H1 (cell line): ENCODE results near the gene INIP. TPM values are rescaled to one million over a fixed set of nuclear protein-coding genes. Genes with fewer than 3 reads are reported as not detected.

Experiments
- CTCF ChIA-PET: fragments of 300-600 bp; sonication (Branson Sonifier 250); formaldehyde crosslinking; loops from one replicate; lab custom pipeline; 2021; ENCODE audit not compliant: partially characterized antibody; lab: Charles Lee
- POLR2A ChIA-PET: fragments of 300-600 bp; sonication (Branson Sonifier 250); formaldehyde crosslinking; loops from one replicate; lab custom pipeline; 2021; ENCODE audit warnings: inconsistent platforms; ENCODE audit not compliant: partially characterized antibody; lab: Charles Lee
- DNase-seq, 2 experiments: peaks; one replicate each; pipeline versions ENCODE4 v3.0.0 to v3.0.0-alpha.2; 2010 to 2022; ENCODE audit warnings: low spot score in 2 of 2, low read depth in 1 of 2, mixed read lengths in 1 of 2
- FAIRE-seq: peaks from 2 replicates; lab custom pipeline; 2011; peaks lifted over from hg19 to GRCh38; lab: Jason Lieb, UNC
- H2AFZ ChIP-seq: 2 replicates; pipeline ENCODE4 v1.8.1; 2012; ENCODE audit warnings: low read length, inconsistent platforms
- H2AK5ac ChIP-seq: 2 replicates; pipeline ENCODE4 v1.6.1; 2013; ENCODE audit warnings: low read depth, low read length
- H2BK120ac ChIP-seq: replicated peaks from 2 replicates; pipeline ENCODE3; 2013; ENCODE audit warnings: low read depth, low read length, inconsistent platforms
- H2BK12ac ChIP-seq: 2 replicates; pipeline ENCODE4 v1.6.1; 2013; ENCODE audit warnings: low read depth, low read length
- H2BK15ac ChIP-seq: 2 replicates; pipeline ENCODE4 v1.6.1; 2013; ENCODE audit warnings: low read length
- H2BK20ac ChIP-seq: 2 replicates; pipeline ENCODE4 v1.6.1; 2013; ENCODE audit warnings: low read length
- H2BK5ac ChIP-seq: 2 replicates; pipeline ENCODE4 v1.6.1; 2013; ENCODE audit warnings: low read depth, low read length
- H3K14ac ChIP-seq: 2 replicates; pipeline ENCODE4 v1.6.1; 2013; ENCODE audit warnings: inconsistent platforms; ENCODE audit not compliant: insufficient read length
- H3K18ac ChIP-seq: 2 replicates; pipeline ENCODE4 v1.6.1; 2013; ENCODE audit warnings: low read length; ENCODE audit errors: extremely low read depth
- H3K23ac ChIP-seq: 2 replicates; pipeline ENCODE4 v1.6.1; 2013; ENCODE audit warnings: inconsistent platforms; ENCODE audit not compliant: insufficient read length
- H3K23me2 ChIP-seq: 2 replicates; pipeline ENCODE4 v1.6.1; 2013; ENCODE audit warnings: low read depth, low read length
- H3K27ac ChIP-seq: 2 replicates; pipeline ENCODE4 v1.6.1; 2011; ENCODE audit warnings: low read depth, low read length, inconsistent platforms
- H3K27me3 ChIP-seq, 4 experiments: replicated peaks in 1 of 4; 1 replicate in 1 of 4; 2 replicates in 3 of 4; pipeline versions ENCODE4 v1.6.1 to v1.8.1; 2011 to 2013; ENCODE audit warnings: low read length in 3 of 4, mild to moderate bottlenecking in 3 of 4, inconsistent platforms in 2 of 4, mixed read lengths in 2 of 4, moderate library complexity in 1 of 4; ENCODE audit not compliant: control insufficient read depth in 3 of 4, insufficient read depth in 3 of 4; ENCODE audit errors: extremely low read depth in 1 of 4
- H3K36me3 ChIP-seq, 4 experiments: 2 replicates each; pipeline versions ENCODE4 v1.6.1 to v1.8.1; 2011 to 2013; ENCODE audit warnings: mild to moderate bottlenecking in 4 of 4, low read length in 3 of 4, moderate library complexity in 2 of 4, control low read depth in 1 of 4, inconsistent platforms in 1 of 4; ENCODE audit not compliant: insufficient read depth in 4 of 4, control insufficient read depth in 2 of 4
- H3K4ac ChIP-seq: replicated peaks from 2 replicates; pipeline ENCODE3; 2013; ENCODE audit warnings: low read length, low read depth, mixed read lengths, inconsistent platforms; ENCODE audit not compliant: insufficient read length
- H3K4me1 ChIP-seq, 4 experiments: replicated peaks in 1 of 4; 1 replicate in 1 of 4; 2 replicates in 3 of 4; pipeline versions ENCODE4 v1.6.1 to v1.8.1; 2011 to 2013; ENCODE audit warnings: low read length in 3 of 4, inconsistent platforms in 2 of 4, mixed read lengths in 1 of 4; ENCODE audit not compliant: insufficient read depth in 4 of 4, control insufficient read depth in 3 of 4
- H3K4me2 ChIP-seq, 2 experiments: 2 replicates each; pipeline versions ENCODE4 v1.6.1 to v1.8.1; 2011 to 2013; ENCODE audit warnings: low read depth in 2 of 2, low read length in 2 of 2, control low read depth in 1 of 2, inconsistent platforms in 1 of 2, mild to moderate bottlenecking in 1 of 2; ENCODE audit not compliant: insufficient read depth in 1 of 2
- H3K4me3 ChIP-seq, 4 experiments: fragments of 200-600, 300-600 bp in 1 of 4; sonication (generic), shearing (Covaris generic), sonication (Bioruptor Twin) in 1 of 4; 2 replicates each; pipeline versions ENCODE4 v1.5.1 to v1.8.1; 2011 to 2016; ENCODE audit warnings: low read length in 4 of 4, low read depth in 3 of 4, control low read depth in 2 of 4, inconsistent platforms in 2 of 4, mild to moderate bottlenecking in 2 of 4, mixed read lengths in 1 of 4, moderate library complexity in 1 of 4; ENCODE audit not compliant: insufficient read depth in 2 of 4; ENCODE audit errors: extremely low read depth in 1 of 4
- H3K56ac ChIP-seq: replicated peaks from 2 replicates; pipeline ENCODE3; 2013; ENCODE audit warnings: low read depth, mild to moderate bottlenecking, mixed read lengths, low read length, inconsistent platforms; ENCODE audit not compliant: insufficient read length
- H3K79me1 ChIP-seq: 2 replicates; pipeline ENCODE4 v1.6.1; 2013; ENCODE audit warnings: low read depth, low read length, control low read depth
- H3K79me2 ChIP-seq, 2 experiments: 2 replicates each; pipeline versions ENCODE4 v1.6.1 to v1.8.1; 2012 to 2013; ENCODE audit warnings: low read length in 2 of 2, mild to moderate bottlenecking in 2 of 2, inconsistent platforms in 1 of 2; ENCODE audit not compliant: insufficient read depth in 2 of 2, control insufficient read depth in 1 of 2
- H3K9ac ChIP-seq, 4 experiments: replicated peaks in 1 of 4; 1 replicate in 1 of 4; 2 replicates in 3 of 4; pipeline versions ENCODE4 v1.6.1 to v1.8.1; 2011 to 2013; ENCODE audit warnings: low read depth in 3 of 4, low read length in 3 of 4, control low read depth in 2 of 4, mild to moderate bottlenecking in 2 of 4, moderate library complexity in 2 of 4, inconsistent platforms in 1 of 4; ENCODE audit errors: extremely low read depth in 1 of 4
- H3K9me3 ChIP-seq, 2 experiments: 2 replicates each; pipeline versions ENCODE4 v1.6.1 to v1.8.1; 2012 to 2013; ENCODE audit warnings: mild to moderate bottlenecking in 2 of 2, moderate library complexity in 2 of 2, control low read depth in 1 of 2, inconsistent platforms in 1 of 2, low read depth in 1 of 2, low read length in 1 of 2, mixed read lengths in 1 of 2; ENCODE audit not compliant: insufficient read depth in 2 of 2
- H4K20me1 ChIP-seq, 2 experiments: replicated peaks in 1 of 2; 2 replicates each; pipeline versions ENCODE3 to v1.8.1; 2011 to 2013; ENCODE audit warnings: inconsistent platforms in 2 of 2, low read length in 2 of 2, mild to moderate bottlenecking in 1 of 2; ENCODE audit not compliant: insufficient read depth in 2 of 2, control insufficient read depth in 1 of 2
- H4K5ac ChIP-seq: 2 replicates; pipeline ENCODE4 v1.6.1; 2013; ENCODE audit warnings: low read length, low read depth, mixed read lengths, inconsistent platforms; ENCODE audit not compliant: insufficient read length
- H4K8ac ChIP-seq: 2 replicates; pipeline ENCODE4 v1.8.0; 2013; ENCODE audit warnings: mild to moderate bottlenecking, moderate library complexity, low read length, inconsistent platforms; ENCODE audit not compliant: insufficient read depth; ENCODE audit errors: extremely low read depth
- H4K91ac ChIP-seq: replicated peaks from 2 replicates; pipeline ENCODE3; 2013; ENCODE audit warnings: low read length, mixed read lengths, inconsistent platforms; ENCODE audit not compliant: insufficient read length
- KDM1A ChIP-seq: fragments of 200-600, 300-600 bp; sonication (generic); IDR thresholded peaks from 2 replicates; pipeline ENCODE4 v1.7.1; 2016; ENCODE audit warnings: mild to moderate bottlenecking, low read length, borderline replicate concordance
- NANOG ChIP-seq: IDR thresholded peaks from 2 replicates; pipeline ENCODE4 v1.6.1; 2011; ENCODE audit warnings: low read length, low read depth, mild to moderate bottlenecking, inconsistent platforms; ENCODE audit not compliant: insufficient read depth, poor library complexity, severe bottlenecking
- SP4 ChIP-seq: IDR thresholded peaks from 2 replicates; pipeline ENCODE4 v1.6.1; 2012; ENCODE audit warnings: low read length, inconsistent platforms
- WGBS, 2 experiments: shearing (Covaris generic) in 1 of 2; methylation state at CpG; one replicate each; pipeline versions ENCODE4 v1.1.6 to v1.1.7; 2013 to 2015; ENCODE audit warnings: low lambda C conversion rate in 2 of 2, mixed read lengths in 2 of 2, inconsistent platforms in 1 of 2, low coverage in 1 of 2, missing lambda C conversion rate in 1 of 2; ENCODE audit not compliant: insufficient replicate concordance in 2 of 2, insufficient coverage in 1 of 2, insufficient read length in 1 of 2; ENCODE audit errors: extremely low coverage in 1 of 2, missing lambda C conversion rate in 1 of 2; 5-methylcytosine and 5-hydroxymethylcytosine counted together
- polyA plus RNA-seq, 7 experiments: library from polyadenylated mRNA; depleted of rRNA in 3 of 7; stranded (reverse) in 5 of 7; unstranded in 2 of 7; fragments of >200 nt in 5 of 7; fragments of 200-250 nt in 2 of 7; gene quantifications; 1 replicate in 5 of 7; 2 replicates in 1 of 7; 4 replicates in 1 of 7; pipeline versions ENCODE4 v1.2.1 to v1.2.3, GENCODE V29; 2011 to 2013; ENCODE audit warnings: missing spikeins in 2 of 7, mixed read lengths in 2 of 7
- total RNA-seq: library from RNA; stranded (reverse); fragmentation: NEBNext Ultra II Directional; extraction: Animal tissue kit (Norgen Biotek cat#: 25700); gene quantifications from 2 replicates; pipeline ENCODE4 v1.2.1, GENCODE V29; 2021
- TF ChIP-seq, protein P1 (sequence below), 3 experiments: IDR thresholded peaks; 1 replicate in 2 of 3; 2 replicates in 1 of 3; pipeline versions ENCODE4 v1.5.1 to v1.6.1; 2011; ENCODE audit warnings: low read length in 3 of 3, mild to moderate bottlenecking in 3 of 3, inconsistent platforms in 2 of 3, low read depth in 1 of 3, moderate library complexity in 1 of 3; ENCODE audit not compliant: insufficient read depth in 1 of 3; ENCODE audit errors: control extremely low read depth in 1 of 3

Gene INIP
- total and polyA plus RNA-seq, 2 of the 8 experiments (the other 6 are each of a cell fraction or from before 2014, with no cell fraction given): 10.7 to 18.3 TPM

DNA sequence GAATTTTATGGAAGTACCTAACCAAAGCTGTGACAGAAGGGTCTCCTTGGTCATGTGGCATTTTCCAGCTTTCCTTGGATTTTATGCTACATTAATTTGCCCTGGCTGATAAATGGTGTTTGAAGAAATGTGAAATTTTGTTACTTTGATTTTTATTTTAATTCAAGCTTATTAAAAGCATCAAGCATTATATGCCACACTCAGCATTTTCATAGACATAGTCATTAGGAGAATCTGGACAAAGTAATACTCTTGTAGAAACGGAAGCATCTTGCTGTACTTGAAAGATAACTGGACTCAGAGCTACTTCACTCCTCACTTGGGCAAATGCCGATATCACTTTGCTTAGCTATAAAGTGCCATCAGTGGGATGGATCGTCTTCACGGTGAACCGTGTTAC, 54.2 kb downstream of the INIP start:
- Histone ChIP-seq H4K5ac (no peak overlapping the region), H3K56ac (no peak overlapping the region), H3K36me3 (peaks cover 0 to 7% (median 3%) of the 10 kb centered on the region in 4 experiments; a peak in 3 of 8 replicates), H3K4me2 (no peak overlapping the region), H4K91ac (no peak overlapping the region), H3K4ac (no peak overlapping the region), H2BK15ac (no peak overlapping the region), H3K79me1 (no peaks in the 10 kb centered on the region), H4K8ac (no peak overlapping the region), H3K23me2 (no peaks in the 10 kb centered on the region), H3K23ac (no peak overlapping the region), H2AFZ (no peak overlapping the region), H3K9ac (no peak overlapping the region), H2BK12ac (no peak overlapping the region), H2BK120ac (no peak overlapping the region), H3K27ac (no peak overlapping the region), H3K9me3 (no peaks in the 10 kb centered on the region), H2AK5ac (no peak overlapping the region), H3K27me3 (no peaks in the 10 kb centered on the region), H3K79me2 (no peaks in the 10 kb centered on the region), H3K4me1 (no peaks in the 10 kb centered on the region), H2BK5ac (no peak overlapping the region), H4K20me1 (peaks cover 0 to 1% of the 10 kb centered on the region in 2 experiments), H3K18ac (no peak overlapping the region), H3K14ac (no peak overlapping the region), H3K4me3 (no peak overlapping the region), H2BK20ac (no peak overlapping the region)
- DNase-seq (no peak), FAIRE-seq (no peak)
- ChIA-PET CTCF (interaction anchor here (0.6 to 2.5 kb wide), 10 partner anchors 13 to 578 kb away, joined by 3 to 6 read pairs (median 3); no protein-coding TSS in a partner anchor), POLR2A (interaction anchor here (0.8 to 1.5 kb wide), 4 partner anchors 9 to 206 kb away, joined by 3 to 4 read pairs (median 3); no protein-coding TSS in a partner anchor)
- WGBS, 2 experiments: 95% methylated on average over 5 of the region's 5 CpGs; no CpG with 5 or more reads in 1 of the 2 experiments
- TF ChIP-seq SP4 (no peak), NANOG (no peak), KDM1A (no peak)
- TF ChIP-seq, protein P1, sequence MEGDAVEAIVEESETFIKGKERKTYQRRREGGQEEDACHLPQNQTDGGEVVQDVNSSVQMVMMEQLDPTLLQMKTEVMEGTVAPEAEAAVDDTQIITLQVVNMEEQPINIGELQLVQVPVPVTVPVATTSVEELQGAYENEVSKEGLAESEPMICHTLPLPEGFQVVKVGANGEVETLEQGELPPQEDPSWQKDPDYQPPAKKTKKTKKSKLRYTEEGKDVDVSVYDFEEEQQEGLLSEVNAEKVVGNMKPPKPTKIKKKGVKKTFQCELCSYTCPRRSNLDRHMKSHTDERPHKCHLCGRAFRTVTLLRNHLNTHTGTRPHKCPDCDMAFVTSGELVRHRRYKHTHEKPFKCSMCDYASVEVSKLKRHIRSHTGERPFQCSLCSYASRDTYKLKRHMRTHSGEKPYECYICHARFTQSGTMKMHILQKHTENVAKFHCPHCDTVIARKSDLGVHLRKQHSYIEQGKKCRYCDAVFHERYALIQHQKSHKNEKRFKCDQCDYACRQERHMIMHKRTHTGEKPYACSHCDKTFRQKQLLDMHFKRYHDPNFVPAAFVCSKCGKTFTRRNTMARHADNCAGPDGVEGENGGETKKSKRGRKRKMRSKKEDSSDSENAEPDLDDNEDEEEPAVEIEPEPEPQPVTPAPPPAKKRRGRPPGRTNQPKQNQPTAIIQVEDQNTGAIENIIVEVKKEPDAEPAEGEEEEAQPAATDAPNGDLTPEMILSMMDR (IDR thresholded peaks at IDR 0.05; ENCODE audit: control extremely low read depth in 1 of 3, insufficient read depth in 1 of 3, low read depth in 1 of 3, low read length in 3 of 3): no peak
